Activated naive CD8-positive, alpha-beta T cell treated with anti-CD3 and anti-CD28 coated beads, Interleukin-2, amount 50 U/mL, for 24 hours (primary cell): ENCODE results near the gene NTN5.
"Not testable (repeated sequence)": the region's sequence is repeated elsewhere in the genome, so short reads cannot be mapped to it uniquely, and the experiment has no call there.

Source experiments
- ATAC-seq: fragments of 150-1000 bp; cut with Tn5 transposase; one replicate; pipeline ENCODE4 v1.10.0; 2021
- DNase-seq: peaks from one replicate; pipeline ENCODE4 v3.0.0; 2021
- H3K27ac Mint-ChIP-seq: one replicate; pipeline ENCODE4 v1.8.0; 2021; ENCODE audit warnings: mild to moderate bottlenecking, mixed read lengths
- H3K27me3 Mint-ChIP-seq: one replicate; pipeline ENCODE4 v1.8.0; 2021; ENCODE audit warnings: mixed read lengths
- H3K36me3 Mint-ChIP-seq: one replicate; pipeline ENCODE4 v1.8.0; 2021; ENCODE audit warnings: low read depth, mixed read lengths
- H3K4me1 Mint-ChIP-seq: one replicate; pipeline ENCODE4 v1.8.0; 2021; ENCODE audit warnings: mixed read lengths
- H3K4me3 Mint-ChIP-seq: one replicate; pipeline ENCODE4 v1.8.0; 2021; ENCODE audit warnings: mild to moderate bottlenecking, moderate library complexity, mixed read lengths
- H3K9me3 Mint-ChIP-seq: one replicate; pipeline ENCODE4 v1.8.0; 2021; ENCODE audit warnings: mixed read lengths

The NTN5 gene

GRCh38 chr19:48635966-48636858 is 36.6 kb downstream of the NTN5 start:
- peak overlapping the region; percentile 88 for H3K27ac Mint-ChIP-seq
- peaks cover 2% of the 10 kb centered on the region for H3K36me3 Mint-ChIP-seq
- DNase-seq (no peak), ATAC-seq (no peak)
- peak overlapping the region; percentile 86 for H3K4me3 Mint-ChIP-seq
- H3K27me3 Mint-ChIP-seq = peaks cover 2% of the 10 kb centered on the region
- H3K4me1 Mint-ChIP-seq = peaks cover 62% of the 10 kb centered on the region
- H3K9me3 Mint-ChIP-seq = no peaks in the 10 kb centered on the region

- no peak for ATAC-seq
- Mint-ChIP-seq H3K27ac (peak overlapping the region; percentile 89), H3K4me3 (peak overlapping the region; percentile 86), H3K27me3 (peaks cover 2% of the 10 kb centered on the region), H3K36me3 (peaks cover 2% of the 10 kb centered on the region), H3K4me1 (peaks cover 64% of the 10 kb centered on the region), H3K9me3 (no peaks in the 10 kb centered on the region)
- DNase-seq = peak; percentile 78
Measured at GRCh38 chr19:48635263-48635965, 37.4 kb downstream of the NTN5 start.

- Mint-ChIP-seq H3K36me3 (peaks cover 2% of the 10 kb centered on the region), H3K27ac (peak overlapping the region; percentile 89), H3K4me3 (peak overlapping the region; percentile 76), H3K27me3 (peaks cover 2% of the 10 kb centered on the region), H3K9me3 (no peaks in the 10 kb centered on the region), H3K4me1 (peaks cover 63% of the 10 kb centered on the region)
- peak; percentile 94 for DNase-seq
- ATAC-seq = peak; percentile 45
Measured at GRCh38 chr19:48634424-48635262, 38.2 kb downstream of the NTN5 start.

- DNase-seq (no peak), ATAC-seq (no peak)
- peaks cover 2% of the 10 kb centered on the region for H3K27me3 Mint-ChIP-seq
- H3K27ac Mint-ChIP-seq = peak overlapping the region; percentile 89
- H3K4me1 Mint-ChIP-seq = peaks cover 60% of the 10 kb centered on the region
- peaks cover 2% of the 10 kb centered on the region for H3K36me3 Mint-ChIP-seq
- H3K4me3 Mint-ChIP-seq = peak overlapping the region; percentile 76
- H3K9me3 Mint-ChIP-seq = no peaks in the 10 kb centered on the region
Measured at GRCh38 chr19:48634036-48634342, 38.8 kb downstream of the NTN5 start.

- Mint-ChIP-seq H3K27ac (peak overlapping the region; percentile 47), H3K4me1 (peaks cover 54% of the 10 kb centered on the region), H3K9me3 (no peaks in the 10 kb centered on the region), H3K4me3 (no peak overlapping the region), H3K36me3 (peaks cover 5% of the 10 kb centered on the region), H3K27me3 (peaks cover 2% of the 10 kb centered on the region)
- DNase-seq (no peak), ATAC-seq (no peak)
Measured at GRCh38 chr19:48633148-48634035, 39.4 kb downstream of the NTN5 start.

GRCh38 chr19:48632692-48633147 is 40.1 kb downstream of the NTN5 start:
- ATAC-seq = no peak
- H3K4me1 Mint-ChIP-seq = peaks cover 47% of the 10 kb centered on the region
- peak overlapping the region; percentile 52 for H3K27ac Mint-ChIP-seq
- H3K36me3 Mint-ChIP-seq = peaks cover 5% of the 10 kb centered on the region
- DNase-seq = no peak
- H3K4me3 Mint-ChIP-seq = no peak overlapping the region
- H3K9me3 Mint-ChIP-seq = no peaks in the 10 kb centered on the region
- peaks cover 2% of the 10 kb centered on the region for H3K27me3 Mint-ChIP-seq

- peak overlapping the region; percentile 52 for H3K27ac Mint-ChIP-seq
- H3K4me3 Mint-ChIP-seq, DNase-seq, H3K27me3 Mint-ChIP-seq, H3K36me3 Mint-ChIP-seq, H3K9me3 Mint-ChIP-seq, ATAC-seq: not testable (repeated sequence)
- peaks cover 44% of the 10 kb centered on the region for H3K4me1 Mint-ChIP-seq
Measured at GRCh38 chr19:48632286-48632685, 40.5 kb downstream of the NTN5 start.

GRCh38 chr19:48631225-48631624 is 41.6 kb downstream of the NTN5 start:
- Mint-ChIP-seq H3K4me1 (peaks cover 51% of the 10 kb centered on the region), H3K27me3 (peaks cover 2% of the 10 kb centered on the region), H3K4me3 (no peak overlapping the region), H3K36me3 (peaks cover 8% of the 10 kb centered on the region), H3K27ac (no peak overlapping the region), H3K9me3 (no peaks in the 10 kb centered on the region)
- no peak for ATAC-seq
- no peak for DNase-seq

GRCh38 chr19:48630296-48631063 is 42.3 kb downstream of the NTN5 start:
- Mint-ChIP-seq H3K27ac (no peak overlapping the region), H3K4me1 (peaks cover 47% of the 10 kb centered on the region), H3K4me3 (no peak overlapping the region), H3K9me3 (no peaks in the 10 kb centered on the region), H3K36me3 (peaks cover 8% of the 10 kb centered on the region), H3K27me3 (no peaks in the 10 kb centered on the region)
- no peak for ATAC-seq
- DNase-seq = no peak

GRCh38 chr19:48629599-48630295 is 43.1 kb downstream of the NTN5 start:
- Mint-ChIP-seq H3K27ac (no peak overlapping the region), H3K4me3 (no peak overlapping the region), H3K36me3 (peaks cover 13% of the 10 kb centered on the region), H3K9me3 (no peaks in the 10 kb centered on the region), H3K4me1 (peaks cover 47% of the 10 kb centered on the region), H3K27me3 (no peaks in the 10 kb centered on the region)
- no peak for ATAC-seq
- peak; percentile 47 for DNase-seq

GRCh38 chr19:48629297-48629598 is 43.6 kb downstream of the NTN5 start:
- ATAC-seq = no peak
- H3K27ac Mint-ChIP-seq = no peak overlapping the region
- no peak for DNase-seq
- no peak overlapping the region for H3K4me3 Mint-ChIP-seq
- H3K4me1 Mint-ChIP-seq = peaks cover 47% of the 10 kb centered on the region
- peaks cover 13% of the 10 kb centered on the region for H3K36me3 Mint-ChIP-seq
- no peaks in the 10 kb centered on the region for H3K9me3 Mint-ChIP-seq
- no peaks in the 10 kb centered on the region for H3K27me3 Mint-ChIP-seq

- peaks cover 46% of the 10 kb centered on the region for H3K4me1 Mint-ChIP-seq
- ATAC-seq (no peak), DNase-seq (no peak)
- H3K36me3 Mint-ChIP-seq = peaks cover 15% of the 10 kb centered on the region
- no peak overlapping the region for H3K27ac Mint-ChIP-seq
- H3K9me3 Mint-ChIP-seq = no peaks in the 10 kb centered on the region
- no peaks in the 10 kb centered on the region for H3K27me3 Mint-ChIP-seq
- no peak overlapping the region for H3K4me3 Mint-ChIP-seq
Measured at GRCh38 chr19:48628486-48629296, 44.1 kb downstream of the NTN5 start.
